ENCODE results near the gene EPN2.
"Not testable (repeated sequence)": the region's sequence is repeated elsewhere in the genome, so short reads cannot be mapped to it uniquely, and the experiment has no call there.

Gene EPN2

GRCh38 chr17:19274893-19275292, 37.7 kb downstream of the EPN2 start:
- H3K4me3 ChIP-seq (ENCODE audit: low read length) = no peak overlapping the region
- no peak for DNase-seq (ENCODE audit: low read depth)
- TF ChIP-seq CTCF (IDR thresholded peaks at IDR 0.05; ENCODE audit: insufficient read depth, low read depth, low read length, missing control alignments) = no peak

- H3K4me3 ChIP-seq (ENCODE audit: low read length) = no peak overlapping the region
- TF ChIP-seq CTCF (IDR thresholded peaks at IDR 0.05; ENCODE audit: insufficient read depth, low read depth, low read length, missing control alignments) = no peak
- no peak for DNase-seq (ENCODE audit: low read depth)
Measured at GRCh38 chr17:19275457-19276127, 38.4 kb downstream of the EPN2 start.

- H3K4me3 ChIP-seq (ENCODE audit: low read length); DNase-seq (ENCODE audit: low read depth): not testable (repeated sequence)
Measured at GRCh38 chr17:19278284-19278683, 41.1 kb downstream of the EPN2 start.

- no peak overlapping the region for H3K4me3 ChIP-seq (ENCODE audit: low read length)
- DNase-seq (ENCODE audit: low read depth) = no peak
- no peak for TF ChIP-seq CTCF (IDR thresholded peaks at IDR 0.05; ENCODE audit: insufficient read depth, low read depth, low read length, missing control alignments)
Measured at GRCh38 chr17:19278729-19279128, 41.6 kb downstream of the EPN2 start.

- DNase-seq (ENCODE audit: low read depth) = no peak
- no peak for TF ChIP-seq CTCF (IDR thresholded peaks at IDR 0.05; ENCODE audit: insufficient read depth, low read depth, low read length, missing control alignments)
- H3K4me3 ChIP-seq (ENCODE audit: low read length) = no peak overlapping the region
Measured at GRCh38 chr17:19281161-19281560, 44.0 kb downstream of the EPN2 start.

- TF ChIP-seq CTCF (IDR thresholded peaks at IDR 0.05; ENCODE audit: insufficient read depth, low read depth, low read length, missing control alignments) = no peak
- no peak overlapping the region for H3K4me3 ChIP-seq (ENCODE audit: low read length)
- no peak for DNase-seq (ENCODE audit: low read depth)
Measured at GRCh38 chr17:19284005-19284959, 47.1 kb downstream of the EPN2 start.

GRCh38 chr17:19285213-19285900, 48.2 kb downstream of the EPN2 start:
- H3K4me3 ChIP-seq (ENCODE audit: low read length) = no peak overlapping the region
- DNase-seq (ENCODE audit: low read depth) = no peak
- TF ChIP-seq CTCF (IDR thresholded peaks at IDR 0.05; ENCODE audit: insufficient read depth, low read depth, low read length, missing control alignments) = no peak
